Activated CD8-positive, alpha-beta memory T cell treated with anti-CD3 and anti-CD28 coated beads for 1 hour (primary cell): ENCODE results near the gene ZNF841.
"Not testable (repeated sequence)": the region's sequence is repeated elsewhere in the genome, so short reads cannot be mapped to it uniquely, and the experiment has no call there.

Source experiments
- DNase-seq, 2 donors: peaks; one replicate each; pipeline ENCODE4 v3.0.0-alpha.2; 2020; ENCODE audit warnings: low read depth in 1 of 2; ENCODE audit errors: extremely low read depth in 1 of 2

The ZNF841 gene

GRCh38 chr19:52095172-52096014 lies at the start of gene ZNF841:
TSS of gene ZNF841 (minus strand) at chr19:52095765. CDS start at chr19:52084801, 10,964 bp downstream.
- peak; percentile 49 to 73 for DNase-seq

- DNase-seq = no peak
These were observed 46.5 kb upstream of the ZNF841 start for GRCh38 chr19:52142001-52142595.

GRCh38 chr19:52141203-52141602 lies 45.6 kb upstream of the ZNF841 start:
- DNase-seq = no peak

- peak; percentile 93 to 97 for DNase-seq
These were observed 44.6 kb upstream of the ZNF841 start for GRCh38 chr19:52140032-52140710.

GRCh38 chr19:52139252-52140031 lies 43.9 kb upstream of the ZNF841 start, which contains the start of gene ZNF616:
TSS of gene ZNF616 (minus strand) at chr19:52139938. CDS start at chr19:52130512, 9,426 bp downstream.
- peak; percentile 28 to 65 for DNase-seq

- no peak for DNase-seq
These were observed 43.4 kb upstream of the ZNF841 start for GRCh38 chr19:52138983-52139251.

GRCh38 chr19:52138278-52138982 lies 42.9 kb upstream of the ZNF841 start:
- DNase-seq = no peak

GRCh38 chr19:52120286-52120685 lies 24.7 kb upstream of the ZNF841 start:
- DNase-seq = no peak

- no peak for DNase-seq
These were observed 20.0 kb upstream of the ZNF841 start for GRCh38 chr19:52115526-52116053.

- no peak for DNase-seq
These were observed 19.1 kb upstream of the ZNF841 start for GRCh38 chr19:52114691-52115090.

- DNase-seq = no peak
These were observed 17.1 kb upstream of the ZNF841 start for GRCh38 chr19:52112624-52113023.

- DNase-seq = no peak
These were observed 15.2 kb upstream of the ZNF841 start for GRCh38 chr19:52110780-52111179.

- no peak for DNase-seq
These were observed 7.2 kb upstream of the ZNF841 start for GRCh38 chr19:52102782-52103181.

GRCh38 chr19:52101866-52102562 lies 6.4 kb upstream of the ZNF841 start:
- no peak for DNase-seq

GRCh38 chr19:52099497-52100138 lies 4.1 kb upstream of the ZNF841 start:
- DNase-seq = no peak

GRCh38 chr19:52096416-52096815 lies 851 bp upstream of the ZNF841 start:
- not testable (repeated sequence) for DNase-seq

- DNase-seq = no peak
These were observed 937 bp downstream of the ZNF841 start for GRCh38 chr19:52094526-52095130.

- no peak for DNase-seq
These were observed 9.1 kb downstream of the ZNF841 start for GRCh38 chr19:52086481-52086880.

GRCh38 chr19:52070496-52070895 lies 25.1 kb downstream of the ZNF841 start:
- DNase-seq = no peak
